Measurements from ENCODE around the gene SPINDOC.

SPINDOC gene

DNA sequence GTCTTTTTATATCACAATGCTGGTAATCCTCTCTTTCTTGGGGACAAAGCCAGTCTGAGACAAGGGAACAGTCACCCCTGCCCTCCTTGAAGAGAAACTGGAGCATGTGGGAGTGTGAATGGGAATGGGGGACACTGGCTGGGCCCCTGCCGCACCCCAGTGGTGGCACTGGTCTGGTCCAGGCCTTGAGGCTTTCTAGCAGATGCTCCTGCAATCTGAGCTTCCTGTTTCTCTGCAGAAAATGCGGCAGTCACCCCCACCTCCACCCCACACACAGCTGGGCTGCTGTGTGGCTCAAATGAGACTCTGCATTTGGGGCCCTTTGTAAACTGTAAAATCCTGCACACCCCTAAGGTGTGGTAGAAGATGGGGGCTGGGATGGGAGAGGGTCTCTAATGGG is 19.1 kb downstream of the SPINDOC start:
- DNase-seq (ENCODE audit: low read depth in 1 of 2, low spot score in 1 of 2) = no peak

DNA sequence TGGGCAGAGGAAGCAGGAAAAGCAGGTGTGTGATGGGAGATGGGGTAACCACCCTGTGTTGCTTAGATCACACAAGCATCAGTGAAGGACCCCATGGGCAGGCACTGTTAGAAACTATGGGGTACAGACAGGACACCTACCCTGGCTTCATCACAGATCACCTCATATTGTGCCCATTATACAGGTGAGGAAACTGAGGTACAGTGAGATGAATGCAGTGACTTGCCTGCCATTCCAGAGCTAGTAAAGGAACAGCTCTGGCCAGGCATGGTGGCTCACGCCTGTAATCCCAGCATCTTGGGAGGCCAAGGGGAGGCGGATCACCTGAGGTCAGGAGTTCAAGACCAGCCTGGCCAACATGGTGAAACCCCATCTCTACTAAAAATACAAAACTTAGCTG is 19.8 kb downstream of the SPINDOC start:
- no peak for DNase-seq (ENCODE audit: low read depth in 1 of 2, low spot score in 1 of 2)

DNA sequence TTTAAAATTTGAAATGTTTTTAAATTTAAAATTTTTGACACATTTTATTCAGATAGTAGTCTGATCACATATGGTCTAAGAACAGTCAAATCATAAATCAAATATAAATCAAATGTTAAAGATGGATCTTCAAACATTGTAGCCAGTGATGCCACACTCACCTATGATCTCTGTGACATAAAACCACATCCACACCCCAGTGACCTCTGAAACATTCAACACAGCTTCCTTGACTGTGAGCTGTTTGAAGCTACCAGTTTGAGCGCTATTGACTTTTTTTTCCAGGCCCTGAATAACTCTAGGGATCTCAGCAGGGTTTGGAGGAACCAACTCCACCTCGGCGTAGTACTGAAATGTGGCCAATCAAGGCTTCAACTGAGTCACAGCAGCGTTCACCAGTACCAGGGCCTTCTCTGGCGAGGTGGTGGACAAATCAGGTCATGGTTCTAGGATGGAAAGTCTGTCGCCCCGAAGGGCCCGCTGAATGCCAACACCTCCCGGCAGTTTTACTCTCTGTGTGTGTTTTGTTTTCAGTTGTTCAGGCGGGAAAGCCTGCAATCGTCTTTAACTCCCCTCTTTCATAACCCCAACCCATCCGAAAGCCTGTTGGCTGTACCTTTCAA is 21.4 kb downstream of the SPINDOC start:
- DNase-seq (ENCODE audit: low read depth in 1 of 2, low spot score in 1 of 2) = no peak

DNA sequence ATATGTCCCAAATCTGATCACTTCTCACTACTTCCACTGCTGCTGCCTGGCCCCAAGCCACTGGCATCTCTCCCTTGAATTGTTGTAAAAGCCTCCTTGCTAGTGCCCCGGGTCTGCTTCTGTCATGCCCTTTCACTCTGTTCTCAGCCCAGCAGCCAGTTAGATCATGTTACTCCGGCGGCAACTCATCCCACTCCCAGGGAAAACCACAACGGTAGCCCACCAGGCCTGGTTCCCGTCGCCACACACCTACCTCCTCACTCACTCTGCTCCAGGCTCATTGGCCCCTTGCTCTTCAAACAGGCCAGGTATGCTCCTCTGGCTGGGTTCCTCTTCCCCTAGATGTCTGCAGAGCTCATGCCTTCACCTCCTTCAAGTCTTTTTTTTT is 21.9 kb downstream of the SPINDOC start:
- DNase-seq (ENCODE audit: low read depth in 1 of 2, low spot score in 1 of 2) = no peak

DNA sequence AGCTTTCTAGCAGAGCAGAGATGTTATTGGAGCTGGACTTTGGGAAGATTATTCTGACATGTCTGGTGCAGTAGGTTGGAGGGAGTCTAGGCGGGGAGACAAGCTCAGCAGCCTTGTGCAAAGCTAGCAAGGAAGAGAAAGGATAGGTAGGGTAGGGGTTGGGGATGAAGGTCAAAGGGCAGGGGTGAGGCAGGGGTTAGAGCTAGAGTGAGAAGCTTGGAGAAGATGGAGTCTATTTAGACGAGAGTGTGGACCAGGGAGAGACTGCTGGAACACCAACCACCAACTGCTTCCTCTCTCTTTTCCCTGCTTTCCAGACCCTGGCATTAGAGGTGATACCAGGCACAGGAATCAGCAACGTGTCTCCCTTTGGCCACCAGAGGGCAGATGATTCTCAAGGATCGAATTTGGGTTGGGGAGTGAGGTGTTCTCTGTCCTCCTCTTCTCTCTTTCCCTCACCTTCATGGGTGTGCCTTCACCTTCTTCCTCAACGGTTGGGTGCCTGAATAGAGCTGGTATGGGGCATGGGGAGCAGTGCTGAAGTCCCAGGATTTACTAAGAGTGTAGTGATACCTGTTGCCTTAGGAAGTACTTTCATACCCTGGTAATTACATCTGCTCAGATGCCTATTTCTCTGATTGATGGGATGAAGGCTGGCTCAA is 23.9 kb downstream of the SPINDOC start:
- DNase-seq (ENCODE audit: low read depth in 1 of 2, low spot score in 1 of 2) = peak; percentile 60 to 61

DNA sequence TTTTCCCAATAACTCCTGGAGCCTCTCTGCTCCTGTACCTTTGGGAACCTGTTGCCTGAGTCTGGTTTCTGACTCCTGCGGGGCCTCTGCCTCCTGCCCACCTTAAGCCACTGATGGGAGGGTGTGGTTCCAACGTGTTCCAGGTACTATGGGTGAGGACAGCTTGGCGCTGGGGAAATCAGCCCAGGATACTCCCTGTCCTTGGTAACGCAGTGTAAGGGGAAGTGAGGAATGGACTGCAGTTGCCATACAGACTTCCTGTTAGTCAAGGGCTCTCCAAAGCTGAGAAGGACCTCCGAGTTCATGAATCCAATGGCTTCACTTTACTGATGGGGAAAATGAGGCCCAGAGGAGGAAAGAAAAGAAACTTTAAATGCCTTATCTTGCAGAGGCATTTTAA is 24.5 kb downstream of the SPINDOC start:
- DNase-seq (ENCODE audit: low read depth in 1 of 2, low spot score in 1 of 2) = no peak

DNA sequence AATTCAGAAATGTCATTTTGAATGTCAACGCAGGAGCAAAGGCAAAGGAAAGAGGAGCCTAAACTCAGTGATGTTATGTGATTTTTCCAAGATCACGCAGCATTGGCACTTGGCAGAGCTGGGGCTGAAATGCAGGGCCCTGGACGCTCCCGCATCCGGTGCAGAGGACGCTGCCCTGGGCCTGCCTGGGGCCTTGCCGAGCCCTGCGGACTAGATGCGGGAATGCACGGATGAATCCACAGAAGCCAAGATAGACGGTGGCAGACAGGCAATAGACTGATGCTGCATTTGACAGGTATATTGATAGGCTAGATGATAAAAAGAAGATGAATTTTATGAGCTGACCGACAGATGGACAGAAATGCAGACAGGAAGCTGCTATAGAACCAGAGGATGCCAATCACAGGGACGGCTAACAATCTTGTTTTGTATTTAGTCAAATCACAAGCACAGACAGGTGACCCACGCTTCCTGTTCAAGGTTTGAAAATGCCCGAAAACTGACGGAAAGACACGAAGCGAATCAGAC is 25.0 kb downstream of the SPINDOC start:
- peak in 1 of 2 donors; percentile 13 for DNase-seq (ENCODE audit: low read depth in 1 of 2, low spot score in 1 of 2)

DNA sequence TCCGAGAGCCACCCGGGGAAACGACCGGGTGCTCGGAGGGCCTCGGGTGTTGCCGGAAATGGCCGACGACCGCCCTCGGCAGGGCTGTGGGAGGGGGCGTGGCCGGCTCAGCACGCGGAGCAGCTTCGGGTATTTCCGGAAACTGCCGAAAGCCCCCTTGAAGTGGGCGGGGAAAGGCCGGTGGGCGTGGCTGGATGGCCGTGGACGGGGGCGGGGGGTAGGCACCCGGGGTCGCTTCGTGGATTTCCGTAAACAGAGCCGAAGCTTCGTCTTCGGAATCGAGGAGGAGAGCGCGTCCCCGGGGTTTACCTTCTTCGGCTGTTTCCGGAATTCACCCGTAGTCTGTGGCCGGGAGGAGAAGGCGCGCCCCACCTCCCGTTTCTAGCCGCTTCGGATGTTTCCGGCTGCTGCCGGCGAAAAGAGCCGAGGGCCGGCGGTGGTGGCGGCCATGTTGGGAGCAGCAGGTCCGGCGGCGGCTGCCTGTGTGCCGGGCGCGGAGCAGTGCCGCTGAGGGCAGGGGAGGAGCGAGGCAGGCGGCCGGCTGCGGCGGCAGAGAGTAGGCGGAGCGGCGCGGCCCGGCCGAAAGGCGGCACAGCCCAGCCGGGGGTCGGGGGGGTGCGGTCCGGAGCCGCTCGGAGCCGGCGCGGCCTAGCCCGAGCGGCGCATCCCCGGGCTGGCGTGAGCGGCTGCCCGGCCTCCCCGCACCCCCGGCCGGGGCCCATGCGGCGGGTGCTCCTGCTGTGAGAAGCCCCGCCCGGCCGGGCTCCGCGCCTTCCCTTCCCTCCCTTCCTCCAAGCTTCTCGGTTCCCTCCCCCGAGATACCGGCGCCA is 25.6 kb downstream of the SPINDOC start, which contains the start of gene MARK2:
TSS of gene MARK2 (plus strand) at position 433 of the 830 bp plus-strand sequence. CDS start at position 830, 397 bp downstream.
- DNase-seq (ENCODE audit: low read depth in 1 of 2, low spot score in 1 of 2) = peak; percentile 99 to 100

DNA sequence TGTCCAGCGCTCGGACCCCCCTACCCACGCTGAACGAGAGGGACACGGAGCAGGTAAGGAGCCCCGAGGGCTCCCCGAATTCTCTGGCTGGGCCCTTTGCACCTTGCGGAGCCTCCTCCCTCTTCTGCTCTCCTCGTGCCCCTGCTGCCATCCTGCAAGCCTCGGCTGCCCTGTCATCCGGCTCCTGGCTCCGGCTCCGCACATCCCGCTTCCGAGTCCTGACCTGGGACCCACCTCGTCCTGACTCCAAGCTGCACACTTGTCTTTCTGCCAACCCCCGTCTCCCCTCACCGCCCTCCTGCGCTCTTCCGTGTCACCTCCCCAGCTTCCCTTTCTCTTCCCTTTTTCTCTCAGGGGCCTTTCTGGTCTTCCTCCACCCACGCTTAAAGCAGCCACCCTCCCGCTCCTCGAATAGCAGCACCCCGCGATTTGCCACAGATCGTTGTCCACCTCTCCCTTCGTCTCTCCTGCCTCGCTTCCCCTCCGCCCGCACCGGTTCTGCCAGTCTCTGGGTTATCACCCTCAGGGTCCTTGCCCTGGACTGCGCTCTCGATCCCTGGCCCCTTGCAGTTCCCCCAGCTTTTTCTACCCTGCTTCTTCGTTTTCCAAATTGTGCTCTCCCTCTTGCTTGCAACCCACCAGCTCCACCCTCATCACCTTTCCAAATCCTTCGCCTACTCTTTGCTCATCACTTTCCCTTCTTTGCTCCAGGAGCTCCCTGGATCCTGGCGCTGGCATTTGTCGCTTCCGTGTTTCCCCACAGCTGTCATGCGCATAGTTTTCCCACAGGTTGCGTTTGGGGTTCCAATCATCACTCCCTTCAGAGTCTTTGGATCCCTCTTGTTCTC is 26.5 kb downstream of the SPINDOC start:
- no peak for DNase-seq (ENCODE audit: low read depth in 1 of 2, low spot score in 1 of 2)

DNA sequence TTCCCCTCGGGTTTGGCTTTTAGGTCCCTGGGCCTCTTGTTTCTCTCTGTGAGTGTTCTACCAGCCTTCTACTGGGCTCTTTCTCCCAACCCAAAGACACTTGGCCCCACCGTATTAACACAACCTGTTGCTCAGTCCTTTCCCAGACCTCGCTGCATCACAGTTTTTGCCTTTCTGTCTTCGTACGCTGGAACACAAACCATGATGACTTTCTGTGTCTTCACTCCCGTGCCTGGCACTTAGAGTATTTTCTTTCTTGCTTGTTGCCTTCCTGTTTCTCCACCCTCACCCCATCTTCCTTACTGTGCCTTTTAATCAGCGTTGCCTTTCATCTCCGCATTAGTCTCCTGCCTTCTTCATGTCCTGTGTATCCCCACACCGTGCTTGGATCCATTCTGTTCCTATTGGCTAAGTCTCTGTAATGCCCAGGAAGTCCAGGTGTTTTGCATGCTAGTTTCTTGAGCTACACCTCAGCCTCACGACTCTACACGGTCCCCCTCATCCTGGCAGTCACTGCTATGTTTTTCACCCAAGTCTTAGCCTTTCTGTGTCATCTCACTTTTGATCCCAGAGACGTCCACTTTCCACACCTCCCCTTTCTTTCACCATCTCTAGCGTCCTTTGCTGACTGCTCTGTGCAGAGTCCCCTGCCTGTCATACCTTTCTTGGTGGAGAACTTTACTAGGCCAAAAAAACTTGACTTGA is 27.3 kb downstream of the SPINDOC start:
- no peak for DNase-seq (ENCODE audit: low read depth in 1 of 2, low spot score in 1 of 2)

DNA sequence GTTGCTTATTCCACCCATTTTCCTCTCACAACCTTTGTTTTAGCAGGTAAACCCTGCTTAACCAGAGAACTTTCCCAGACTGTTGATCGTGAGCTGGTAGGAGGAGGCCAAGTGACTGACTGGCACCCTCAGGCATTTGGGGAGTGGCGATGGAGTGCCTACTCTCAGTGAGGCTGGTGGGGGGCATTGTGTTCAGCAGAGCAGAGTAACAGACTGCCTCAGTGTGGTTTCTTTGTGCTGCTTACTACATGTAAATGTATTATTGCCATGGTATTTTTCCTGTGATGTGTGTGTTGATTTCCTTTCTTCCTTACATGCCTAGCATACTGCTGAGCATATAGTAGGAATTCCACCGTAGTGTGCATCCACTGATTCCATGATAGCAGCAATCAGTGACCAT is 28.3 kb downstream of the SPINDOC start:
- DNase-seq (ENCODE audit: low read depth in 1 of 2, low spot score in 1 of 2) = no peak

DNA sequence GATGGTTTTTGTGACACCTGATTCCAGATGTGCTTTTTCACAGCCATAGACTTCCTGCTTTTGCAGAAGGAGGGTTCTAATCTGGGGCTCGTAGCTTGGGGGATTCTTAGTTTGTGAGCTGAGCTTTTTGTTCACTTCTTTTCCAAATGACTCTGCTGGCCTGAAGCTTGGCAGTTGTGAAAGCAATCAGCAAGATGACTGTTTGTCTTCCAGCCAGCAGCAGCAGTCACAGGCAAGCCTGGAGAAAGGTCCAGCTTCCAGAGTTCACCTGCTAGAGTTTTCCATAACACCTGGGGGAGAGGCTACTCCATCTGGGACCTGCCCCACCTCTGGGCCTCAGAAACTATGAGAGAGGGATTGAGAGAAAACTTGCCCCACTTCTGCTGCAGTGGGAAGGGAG is 29.8 kb downstream of the SPINDOC start:
- DNase-seq (ENCODE audit: low read depth in 1 of 2, low spot score in 1 of 2) = no peak

DNA sequence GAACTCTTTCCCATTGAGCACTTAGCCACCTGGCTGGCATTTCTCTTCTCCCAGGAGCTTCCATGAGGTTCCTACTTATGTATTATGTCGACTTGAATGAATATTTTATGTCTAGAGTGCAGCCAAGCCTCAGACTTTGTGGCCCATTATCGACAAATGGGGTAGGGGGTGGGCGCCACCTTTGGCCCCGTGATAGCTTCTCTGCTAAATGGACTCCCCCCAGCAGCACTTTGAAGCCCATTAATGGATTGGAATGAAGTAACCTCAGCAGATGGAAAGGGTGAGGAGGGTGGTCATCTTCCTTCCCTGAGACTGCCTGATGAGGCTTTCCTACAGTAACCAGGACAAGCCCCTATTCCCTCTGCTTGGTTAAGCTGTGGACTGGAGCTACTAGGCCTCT is 31.6 kb downstream of the SPINDOC start:
- no peak for DNase-seq (ENCODE audit: low read depth in 1 of 2, low spot score in 1 of 2)

DNA sequence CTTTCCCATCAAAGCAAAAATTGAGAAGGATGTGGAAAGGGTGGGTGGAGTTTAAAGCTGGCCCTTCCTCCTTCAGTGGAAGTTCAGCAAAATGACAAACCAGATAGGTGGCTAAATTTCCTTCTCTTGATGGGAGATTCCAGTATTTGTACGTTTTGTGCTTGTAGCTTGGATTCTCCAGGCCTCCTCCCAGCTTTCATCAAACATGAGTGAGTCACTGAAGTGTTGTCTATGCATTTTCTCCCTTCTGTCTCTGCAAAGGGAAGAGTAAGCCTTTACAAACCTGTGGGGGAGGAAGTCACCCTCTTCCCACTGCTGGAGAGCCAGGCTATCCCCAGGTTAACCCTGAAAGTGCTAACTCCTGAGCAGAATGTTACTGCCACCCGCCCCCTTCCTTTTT is 32.0 kb downstream of the SPINDOC start:
- DNase-seq (ENCODE audit: low read depth in 1 of 2, low spot score in 1 of 2) = no peak

DNA sequence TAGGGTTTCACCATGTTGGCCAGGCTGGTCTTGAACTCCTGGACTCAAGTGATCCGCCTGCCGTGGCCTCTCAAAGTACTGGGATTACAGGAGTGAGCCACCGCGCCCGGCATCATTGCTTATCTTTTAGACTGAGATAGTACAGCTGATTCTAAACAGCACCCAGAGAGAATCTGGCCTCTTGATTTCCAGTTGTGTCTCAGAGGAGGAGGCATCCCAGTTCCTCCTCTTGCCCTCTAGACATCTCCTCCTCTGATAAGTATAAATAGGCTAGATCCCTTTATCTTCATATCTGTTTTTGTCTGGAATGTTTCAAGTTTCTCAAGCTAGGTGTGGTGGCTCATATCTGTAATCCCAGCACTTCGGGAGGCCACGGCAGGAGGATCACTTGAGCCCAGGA is 32.7 kb downstream of the SPINDOC start:
- DNase-seq (ENCODE audit: low read depth in 1 of 2, low spot score in 1 of 2) = no peak

DNA sequence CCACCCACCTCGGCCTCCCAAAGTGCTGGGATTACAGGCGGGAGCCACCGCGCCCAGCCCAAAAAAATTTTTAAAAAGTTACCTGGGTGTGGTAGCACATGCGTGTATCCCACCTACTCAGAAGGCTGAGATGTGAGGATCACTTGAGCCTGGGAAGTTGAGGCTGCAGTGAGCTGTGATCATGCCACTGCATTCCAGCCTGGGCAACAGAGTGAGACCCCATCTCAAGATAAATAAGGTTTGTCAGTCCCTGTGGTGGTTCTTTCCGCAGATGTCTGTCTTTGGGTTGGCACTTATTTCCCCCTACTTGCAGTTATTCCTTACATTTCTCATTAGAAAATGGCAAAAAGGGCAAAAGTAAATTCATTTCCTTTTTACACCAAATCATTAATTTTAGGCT is 33.6 kb downstream of the SPINDOC start:
- DNase-seq (ENCODE audit: low read depth in 1 of 2, low spot score in 1 of 2) = no peak

DNA sequence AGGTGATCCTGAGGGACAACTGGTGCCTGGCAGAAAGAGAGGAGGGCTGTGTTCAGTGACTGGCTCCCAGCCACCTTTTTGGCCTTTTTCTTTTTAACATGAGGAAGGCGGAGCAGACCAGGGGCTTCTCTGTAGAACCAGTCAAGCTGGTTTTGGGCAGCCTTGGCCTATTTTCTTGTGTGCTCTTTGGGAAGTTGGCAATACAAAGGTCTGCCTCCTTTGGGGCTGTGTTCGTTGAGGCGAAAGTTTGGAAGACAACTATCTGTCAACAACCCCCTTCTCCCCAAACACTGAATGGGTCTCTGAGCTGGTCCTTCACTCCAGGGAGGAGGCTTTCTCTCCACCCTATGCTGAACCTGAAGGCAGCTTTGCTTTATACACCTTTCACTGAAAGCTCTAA is 34.1 kb downstream of the SPINDOC start:
- DNase-seq (ENCODE audit: low read depth in 1 of 2, low spot score in 1 of 2) = no peak

DNA sequence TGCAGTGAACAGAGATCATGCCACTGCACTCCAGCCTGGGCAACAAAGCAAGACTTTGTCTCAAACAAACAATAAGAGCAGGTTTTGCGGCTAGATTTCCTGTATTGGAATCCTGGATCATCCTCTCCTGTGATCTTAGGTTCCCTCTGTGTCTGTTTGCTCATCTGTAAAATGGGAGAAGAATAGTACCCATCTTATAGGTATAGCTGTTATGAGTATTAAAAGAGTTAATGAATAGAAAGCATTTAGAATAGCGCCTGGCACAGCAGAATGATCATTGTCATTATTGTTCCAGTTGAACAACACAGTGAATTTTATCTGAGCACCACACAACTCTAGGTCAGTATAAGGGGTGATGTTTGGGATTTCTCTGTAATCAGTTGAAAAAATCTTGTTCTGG is 36.4 kb downstream of the SPINDOC start:
- no peak for DNase-seq (ENCODE audit: low read depth in 1 of 2, low spot score in 1 of 2)

DNA sequence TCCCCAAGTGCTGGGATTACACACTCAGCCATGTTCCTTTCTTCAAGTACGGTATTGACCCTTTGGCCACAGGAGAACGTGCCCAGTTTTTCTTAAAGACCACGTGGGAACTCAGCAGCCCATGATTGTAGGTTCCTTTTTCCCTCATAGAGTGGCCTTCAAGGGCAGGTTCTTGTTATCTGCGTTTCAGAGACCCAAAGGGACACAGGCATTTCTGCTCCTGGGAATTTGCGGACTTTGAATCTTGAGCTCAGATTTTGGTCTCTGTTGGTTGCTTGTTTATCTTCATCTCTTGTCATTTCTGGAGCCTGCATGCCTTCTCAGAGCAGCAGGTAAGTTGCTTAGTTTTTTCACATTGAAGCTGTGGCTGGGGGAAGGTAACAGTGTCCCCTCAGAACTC is 37.7 kb downstream of the SPINDOC start:
- DNase-seq (ENCODE audit: low read depth in 1 of 2, low spot score in 1 of 2) = no peak

DNA sequence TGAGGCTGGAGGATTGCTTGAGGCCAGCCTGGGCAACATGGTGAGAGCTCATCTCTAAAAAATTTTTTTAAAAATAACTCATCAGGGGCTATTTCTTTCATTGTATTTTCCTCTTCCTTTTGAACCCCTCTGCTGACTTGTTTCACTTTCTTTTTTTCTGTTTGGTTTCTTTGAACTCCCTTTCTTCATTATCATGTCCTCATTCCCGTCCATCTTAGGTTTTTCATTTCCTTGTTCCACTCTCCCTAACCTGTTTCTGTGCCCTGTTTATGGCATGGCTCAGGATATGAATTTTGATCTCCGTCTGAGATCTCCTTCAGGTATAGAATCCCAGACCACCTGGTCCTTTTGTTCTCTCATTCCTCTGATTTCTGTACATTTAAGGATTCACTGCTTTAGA is 38.1 kb downstream of the SPINDOC start:
- DNase-seq (ENCODE audit: low read depth in 1 of 2, low spot score in 1 of 2) = no peak

Data from activated T-helper 1 cell treated with anti-CD3 and anti-CD28 coated beads, Interleukin-2, amount 50 U/mL, for 16 hours (primary cell).